Esophagus (tissue), 2 donors: ENCODE results near the gene SF1. TPM values are rescaled to one million over a fixed set of nuclear protein-coding genes. Genes with fewer than 3 reads are reported as not detected.

Source experiments
- H3K27ac ChIP-seq, 2 donors: one replicate each; pipeline ENCODE4 v1.5.1; 2013; ENCODE audit warnings: low read depth in 2 of 2, mild to moderate bottlenecking in 2 of 2, inconsistent platforms in 1 of 2, low read length in 1 of 2, moderate library complexity in 1 of 2
- H3K27me3 ChIP-seq, 2 donors: one replicate each; pipeline ENCODE4 v1.6.1; 2013; ENCODE audit warnings: low read length in 2 of 2, control low read depth in 1 of 2, mild to moderate bottlenecking in 1 of 2; ENCODE audit not compliant: insufficient read depth in 2 of 2, control insufficient read depth in 1 of 2
- H3K36me3 ChIP-seq, 2 donors: one replicate each; pipeline ENCODE4 v1.6.1; 2013; ENCODE audit warnings: low read length in 1 of 2; ENCODE audit not compliant: control insufficient read depth in 2 of 2, insufficient read depth in 2 of 2
- H3K4me1 ChIP-seq, 2 donors: one replicate each; pipeline ENCODE4 v1.6.1; 2013; ENCODE audit warnings: low read length in 1 of 2; ENCODE audit not compliant: control insufficient read depth in 2 of 2, insufficient read depth in 2 of 2
- H3K4me3 ChIP-seq, 2 donors: one replicate each; pipeline ENCODE4 v1.5.1; 2013; ENCODE audit warnings: low read length in 2 of 2, mild to moderate bottlenecking in 2 of 2, low read depth in 1 of 2, moderate library complexity in 1 of 2
- H3K9me3 ChIP-seq, 2 donors: one replicate each; pipeline ENCODE4 v1.6.1; 2013; ENCODE audit warnings: mild to moderate bottlenecking in 2 of 2, low read depth in 1 of 2, low read length in 1 of 2, moderate library complexity in 1 of 2; ENCODE audit not compliant: control insufficient read depth in 2 of 2, insufficient read depth in 1 of 2
- WGBS, 2 donors: extraction: QIAGEN DNeasy Blood & Tissue Kit; methylation state at CpG; one replicate each; pipeline ENCODE4 v1.1.7; 2013; 5-methylcytosine and 5-hydroxymethylcytosine counted together
- polyA plus RNA-seq, 2 donors: library from polyadenylated mRNA; stranded (reverse); fragments of 200-250 nt; gene quantifications; one replicate each; pipeline ENCODE4 v1.2.3, GENCODE V29; 2013
- donor health status: healthy with polysubstance abuse.
- donor health status: Bipolar disorder and iron deficiency.

Gene SF1
- polyA plus RNA-seq, 2 donors: 79.0 to 88.0 TPM

DNA sequence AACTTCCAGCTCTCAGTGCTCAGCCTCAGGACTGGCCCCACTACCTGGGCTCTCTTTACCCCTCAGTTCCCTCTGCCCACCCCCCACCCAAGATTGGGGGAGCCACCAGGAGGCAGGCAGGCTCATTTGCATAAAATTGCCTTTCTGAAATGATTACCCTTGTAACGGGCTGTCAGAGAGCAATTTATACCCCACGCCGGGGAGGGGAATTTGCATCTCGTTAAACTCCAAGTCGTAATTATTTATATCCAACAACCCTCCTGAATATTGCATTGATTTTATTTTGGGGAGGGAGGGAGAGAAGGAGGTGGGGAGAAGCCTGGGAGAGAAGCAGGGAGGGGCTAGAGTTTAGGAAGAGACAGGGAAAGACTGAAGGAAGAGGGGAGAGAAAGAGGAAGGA, 63.7 kb downstream of the SF1 start:
- 59 to 67% methylated on average over 5 of the region's 5 CpGs for WGBS, 2 donors
- no peaks in the 10 kb centered on the region for H3K9me3 ChIP-seq
- no peak overlapping the region for H3K4me3 ChIP-seq
- peaks cover 13 to 24% of the 10 kb centered on the region in 2 donors for H3K27me3 ChIP-seq
- no peak overlapping the region for H3K27ac ChIP-seq
- H3K36me3 ChIP-seq: no peaks in the 10 kb centered on the region
- H3K4me1 ChIP-seq: peaks cover 0 to 2% of the 10 kb centered on the region in 2 donors

Other genes starting within 250 kb of the SF1 start
- gene SLC22A11, start 222.6 kb downstream of the SF1 start, polyA plus RNA-seq: not detected
- not detected for gene SLC22A12, start 187.3 kb downstream of the SF1 start, polyA plus RNA-seq
- gene NRXN2, start 55.3 kb downstream of the SF1 start, polyA plus RNA-seq: under 1 TPM; 0.24 to 0.44 TPM
- 10 to 100 TPM in 1 of 2 donors, 1 to 10 TPM in 1; 7.9 to 13.0 TPM for gene RASGRP2, start 34.4 kb downstream of the SF1 start, polyA plus RNA-seq
- 1 to 10 TPM; 1.2 to 1.7 TPM for gene PYGM, start 18.6 kb downstream of the SF1 start, polyA plus RNA-seq
- gene MAP4K2, start 24.7 kb upstream of the SF1 start, polyA plus RNA-seq: 1 to 10 TPM; 4.7 to 7.5 TPM
- 10 to 100 TPM; 15.4 to 19.0 TPM for gene MEN1, start 32.0 kb upstream of the SF1 start, polyA plus RNA-seq
- gene CDC42BPG, start 66.1 kb upstream of the SF1 start, polyA plus RNA-seq: 10 to 100 TPM; 17.5 to 30.7 TPM
- gene EHD1, start 100.1 kb upstream of the SF1 start, polyA plus RNA-seq: 10 to 100 TPM; 16.1 to 28.7 TPM
- gene ATG2A, start 138.7 kb upstream of the SF1 start, polyA plus RNA-seq: 10 to 100 TPM; 10.4 to 11.4 TPM
- 10 to 100 TPM in 1 of 2 donors, 1 to 10 TPM in 1; 6.6 to 11.0 TPM for gene PPP2R5B, start 146.1 kb upstream of the SF1 start, polyA plus RNA-seq
- gene GPHA2, start 157.4 kb upstream of the SF1 start, polyA plus RNA-seq: not detected
- not detected for gene MAJIN, start 193.6 kb upstream of the SF1 start, polyA plus RNA-seq
- under 1 TPM; 0.22 to 0.35 TPM for gene BATF2, start 218.4 kb upstream of the SF1 start, polyA plus RNA-seq
- 10 to 100 TPM; 44.5 to 68.6 TPM for gene ARL2, start 235.6 kb upstream of the SF1 start, polyA plus RNA-seq
- 10 to 100 TPM; 14.7 to 15.6 TPM for gene SNX15, start 248.9 kb upstream of the SF1 start, polyA plus RNA-seq